Measurements from ENCODE around the gene CNR1. TPM values are rescaled to one million over a fixed set of nuclear protein-coding genes. Genes with fewer than 3 reads are reported as not detected.

The CNR1 gene
- total and polyA plus RNA-seq, 3 experiments from 2014 or later = not detected

- Mint-ChIP-seq H3K36me3 (no peaks in the 10 kb centered on the region), H3K4me1 (no peaks in the 10 kb centered on the region), H3K27me3 (peaks cover 4 to 43% of the 10 kb centered on the region in 2 donors), H3K4me3 (no peak overlapping the region), H3K27ac (no peak overlapping the region), H3K9me3 (peaks cover 0 to 3% (median 0%) of the 10 kb centered on the region in 5 donors)
- ChIA-PET CTCF (no interaction called here), POLR2A (no interaction called here)
- no peaks in the 10 kb centered on the region for H3K4me1 ChIP-seq (ENCODE audit: insufficient read depth, low read length)
- DNase-seq = no peak
- H3K9me3 ChIP-seq (ENCODE audit: low read length) = no peaks in the 10 kb centered on the region
- no peaks in the 10 kb centered on the region for H3K27me3 ChIP-seq (ENCODE audit: insufficient read depth, low read length, poor library complexity, severe bottlenecking)
- no peak overlapping the region for H3K4me3 ChIP-seq (ENCODE audit: low read length)
- no peaks in the 10 kb centered on the region for H3K36me3 ChIP-seq (ENCODE audit: insufficient read depth, low read length)
- no peak overlapping the region for H3K27ac ChIP-seq (ENCODE audit: low read depth, low read length)
Measured at GRCh38 chr6:88177961-88178464, 11.9 kb upstream of the CNR1 start.

- no peaks in the 10 kb centered on the region for H3K36me3 ChIP-seq (ENCODE audit: insufficient read depth, low read length)
- H3K4me3 Mint-ChIP-seq = no peak overlapping the region
- H3K4me1 Mint-ChIP-seq = no peaks in the 10 kb centered on the region
- no peak overlapping the region for H3K27ac ChIP-seq (ENCODE audit: low read depth, low read length)
- no peaks in the 10 kb centered on the region for H3K27me3 ChIP-seq (ENCODE audit: insufficient read depth, low read length, poor library complexity, severe bottlenecking)
- H3K9me3 Mint-ChIP-seq = peaks cover 0 to 2% (median 0%) of the 10 kb centered on the region in 5 donors
- POLR2A ChIA-PET = no interaction called here
- no peak for DNase-seq
- H3K4me3 ChIP-seq (ENCODE audit: low read length) = no peak overlapping the region
- no peak overlapping the region for H3K27ac Mint-ChIP-seq
- peaks cover 8 to 62% of the 10 kb centered on the region in 2 donors for H3K27me3 Mint-ChIP-seq
- no peaks in the 10 kb centered on the region for H3K36me3 Mint-ChIP-seq
- CTCF ChIA-PET = interaction anchor here (0.7 kb wide), 1 partner anchor 697 kb away, joined by 6 read pairs; no protein-coding TSS in a partner anchor
- H3K4me1 ChIP-seq (ENCODE audit: insufficient read depth, low read length) = no peaks in the 10 kb centered on the region
- H3K9me3 ChIP-seq (ENCODE audit: low read length) = no peaks in the 10 kb centered on the region
Measured at GRCh38 chr6:88174906-88175305, 8.8 kb upstream of the CNR1 start.

- H3K27ac ChIP-seq (ENCODE audit: low read depth, low read length) = no peak overlapping the region
- H3K36me3 Mint-ChIP-seq = no peaks in the 10 kb centered on the region
- ChIA-PET CTCF (no interaction called here), POLR2A (no interaction called here)
- H3K4me3 Mint-ChIP-seq = no peak overlapping the region
- no peak for DNase-seq
- H3K27me3 Mint-ChIP-seq = peaks cover 32 to 71% of the 10 kb centered on the region in 2 donors
- no peak overlapping the region for H3K4me3 ChIP-seq (ENCODE audit: low read length)
- H3K4me1 ChIP-seq (ENCODE audit: insufficient read depth, low read length) = no peaks in the 10 kb centered on the region
- no peaks in the 10 kb centered on the region for H3K9me3 ChIP-seq (ENCODE audit: low read length)
- peaks cover 6% of the 10 kb centered on the region for H3K27me3 ChIP-seq (ENCODE audit: insufficient read depth, low read length, poor library complexity, severe bottlenecking)
- H3K4me1 Mint-ChIP-seq = peaks cover 5 to 10% (median 5%) of the 10 kb centered on the region in 3 donors
- H3K9me3 Mint-ChIP-seq = peaks cover 0 to 5% (median 0%) of the 10 kb centered on the region in 5 donors
- H3K36me3 ChIP-seq (ENCODE audit: insufficient read depth, low read length) = no peaks in the 10 kb centered on the region
- H3K27ac Mint-ChIP-seq = no peak overlapping the region
Measured at GRCh38 chr6:88171312-88171711, 5.2 kb upstream of the CNR1 start.

GRCh38 chr6:88168362-88168761 lies 2.2 kb upstream of the CNR1 start:
- Mint-ChIP-seq H3K9me3 (peaks cover 0 to 2% (median 0%) of the 10 kb centered on the region in 5 donors), H3K27me3 (peaks cover 45 to 78% of the 10 kb centered on the region in 2 donors), H3K27ac (no peak overlapping the region), H3K4me1 (peaks cover 11 to 20% (median 13%) of the 10 kb centered on the region in 3 donors), H3K4me3 (peak overlapping the region in 3 of 7 donors; percentile 20 to 50 (median 46)), H3K36me3 (peaks cover 0 to 3% (median 0%) of the 10 kb centered on the region in 3 donors)
- Histone ChIP-seq H3K27ac (ENCODE audit: low read depth, low read length) (no peak overlapping the region), H3K27me3 (ENCODE audit: insufficient read depth, low read length, poor library complexity, severe bottlenecking) (peaks cover 6% of the 10 kb centered on the region), H3K4me1 (ENCODE audit: insufficient read depth, low read length) (no peaks in the 10 kb centered on the region), H3K36me3 (ENCODE audit: insufficient read depth, low read length) (no peaks in the 10 kb centered on the region), H3K9me3 (ENCODE audit: low read length) (no peaks in the 10 kb centered on the region), H3K4me3 (ENCODE audit: low read length) (no peak overlapping the region)
- no peak for DNase-seq
- ChIA-PET CTCF (no interaction called here), POLR2A (no interaction called here)

GRCh38 chr6:88167352-88167937 lies 1.3 kb upstream of the CNR1 start:
- peaks cover 0 to 3% (median 0%) of the 10 kb centered on the region in 3 donors for H3K36me3 Mint-ChIP-seq
- ChIA-PET CTCF (no interaction called here), POLR2A (no interaction called here)
- H3K9me3 Mint-ChIP-seq = peaks cover 0 to 2% (median 0%) of the 10 kb centered on the region in 5 donors
- H3K4me3 Mint-ChIP-seq = peak overlapping the region in 6 of 7 donors; percentile 11 to 82 (median 62)
- Histone ChIP-seq H3K36me3 (ENCODE audit: insufficient read depth, low read length) (no peaks in the 10 kb centered on the region), H3K9me3 (ENCODE audit: low read length) (no peaks in the 10 kb centered on the region), H3K4me3 (ENCODE audit: low read length) (no peak overlapping the region), H3K27ac (ENCODE audit: low read depth, low read length) (no peak overlapping the region), H3K4me1 (ENCODE audit: insufficient read depth, low read length) (no peaks in the 10 kb centered on the region), H3K27me3 (ENCODE audit: insufficient read depth, low read length, poor library complexity, severe bottlenecking) (peaks cover 6% of the 10 kb centered on the region)
- peaks cover 45 to 79% of the 10 kb centered on the region in 2 donors for H3K27me3 Mint-ChIP-seq
- H3K4me1 Mint-ChIP-seq = peaks cover 11 to 20% (median 13%) of the 10 kb centered on the region in 3 donors
- DNase-seq = no peak
- H3K27ac Mint-ChIP-seq = no peak overlapping the region

GRCh38 chr6:88166493-88167351 lies 575 bp upstream of the CNR1 start:
- H3K4me3 Mint-ChIP-seq = peak overlapping the region in 6 of 7 donors; percentile 11 to 79 (median 62)
- no peaks in the 10 kb centered on the region for H3K36me3 ChIP-seq (ENCODE audit: insufficient read depth, low read length)
- no peak overlapping the region for H3K27ac Mint-ChIP-seq
- ChIA-PET CTCF (no interaction called here), POLR2A (no interaction called here)
- peaks cover 11 to 20% (median 13%) of the 10 kb centered on the region in 3 donors for H3K4me1 Mint-ChIP-seq
- H3K4me3 ChIP-seq (ENCODE audit: low read length) = no peak overlapping the region
- peaks cover 45 to 81% of the 10 kb centered on the region in 2 donors for H3K27me3 Mint-ChIP-seq
- H3K4me1 ChIP-seq (ENCODE audit: insufficient read depth, low read length) = no peaks in the 10 kb centered on the region
- H3K9me3 Mint-ChIP-seq = peaks cover 0 to 2% (median 0%) of the 10 kb centered on the region in 5 donors
- DNase-seq = no peak
- H3K27me3 ChIP-seq (ENCODE audit: insufficient read depth, low read length, poor library complexity, severe bottlenecking) = peaks cover 6% of the 10 kb centered on the region
- no peak overlapping the region for H3K27ac ChIP-seq (ENCODE audit: low read depth, low read length)
- no peaks in the 10 kb centered on the region for H3K9me3 ChIP-seq (ENCODE audit: low read length)
- H3K36me3 Mint-ChIP-seq = peaks cover 0 to 3% (median 0%) of the 10 kb centered on the region in 3 donors

GRCh38 chr6:88165087-88165843 lies 882 bp downstream of the CNR1 start:
- H3K9me3 Mint-ChIP-seq = peaks cover 0 to 2% (median 0%) of the 10 kb centered on the region in 5 donors
- no peak overlapping the region for H3K27ac Mint-ChIP-seq
- ChIA-PET POLR2A (no interaction called here), CTCF (no interaction called here)
- H3K27me3 Mint-ChIP-seq = peaks cover 40 to 73% of the 10 kb centered on the region in 2 donors
- peak overlapping the region; percentile 55 to 86 (median 67) for H3K4me3 Mint-ChIP-seq
- Histone ChIP-seq H3K27me3 (ENCODE audit: insufficient read depth, low read length, poor library complexity, severe bottlenecking) (peaks cover 6% of the 10 kb centered on the region), H3K4me3 (ENCODE audit: low read length) (no peak overlapping the region), H3K9me3 (ENCODE audit: low read length) (no peaks in the 10 kb centered on the region), H3K4me1 (ENCODE audit: insufficient read depth, low read length) (no peaks in the 10 kb centered on the region), H3K36me3 (ENCODE audit: insufficient read depth, low read length) (no peaks in the 10 kb centered on the region), H3K27ac (ENCODE audit: low read depth, low read length) (no peak overlapping the region)
- DNase-seq = no peak
- H3K36me3 Mint-ChIP-seq = peaks cover 0 to 3% (median 0%) of the 10 kb centered on the region in 3 donors
- H3K4me1 Mint-ChIP-seq = peaks cover 11 to 20% (median 13%) of the 10 kb centered on the region in 3 donors
